Renal cortical epithelial cell (primary cell): ENCODE results near the gene SLC38A8. TPM values are rescaled to one million over a fixed set of nuclear protein-coding genes. Genes with fewer than 3 reads are reported as not detected.

ENCODE experiments used
- DNase-seq: peaks from one replicate; pipeline ENCODE4 v3.0.0-alpha.2; 2011; ENCODE audit warnings: low read depth
- total RNA-seq: library from RNA; depleted of rRNA; stranded (reverse); fragments of >200 nt; gene quantifications from 2 replicates; pipeline ENCODE4 v1.2.3, GENCODE V29; 2014

SLC38A8 gene
- total RNA-seq, 1 donor from 2014 or later, result not detected

GRCh38 chr16:84000989-84001642 is 41.5 kb downstream of the SLC38A8 start:
- DNase-seq, result peak; percentile 22

- DNase-seq, result no peak
Measured at GRCh38 chr16:83998091-83998490, 44.5 kb downstream of the SLC38A8 start.

GRCh38 chr16:83996481-83997252 is 45.9 kb downstream of the SLC38A8 start:
- DNase-seq, result no peak

GRCh38 chr16:83995754-83996153 is 46.8 kb downstream of the SLC38A8 start:
- peak; percentile 13 for DNase-seq

GRCh38 chr16:83994703-83995102 is 47.9 kb downstream of the SLC38A8 start:
- no peak for DNase-seq

- DNase-seq, result peak; percentile 96
Measured at GRCh38 chr16:83994087-83994486, 48.5 kb downstream of the SLC38A8 start.

- DNase-seq, result peak; percentile 91
Measured at GRCh38 chr16:83992624-83993023, 50.0 kb downstream of the SLC38A8 start.

GRCh38 chr16:83990492-83990891 is 52.1 kb downstream of the SLC38A8 start:
- DNase-seq, result no peak

- peak; percentile 67 for DNase-seq
Measured at GRCh38 chr16:83989300-83989699, 53.3 kb downstream of the SLC38A8 start.

GRCh38 chr16:83983491-83983890 is 59.1 kb downstream of the SLC38A8 start:
- no peak for DNase-seq

GRCh38 chr16:83981799-83982198 is 60.8 kb downstream of the SLC38A8 start:
- no peak for DNase-seq

- no peak for DNase-seq
Measured at GRCh38 chr16:83980794-83981193, 61.8 kb downstream of the SLC38A8 start.

GRCh38 chr16:83979441-83979840 is 63.2 kb downstream of the SLC38A8 start:
- no peak for DNase-seq

- DNase-seq, result no peak
Measured at GRCh38 chr16:83978401-83978904, 64.1 kb downstream of the SLC38A8 start.

GRCh38 chr16:83977056-83977815 is 65.4 kb downstream of the SLC38A8 start:
- no peak for DNase-seq

GRCh38 chr16:83975590-83976260 is 66.9 kb downstream of the SLC38A8 start:
- no peak for DNase-seq

- DNase-seq, result no peak
Measured at GRCh38 chr16:83974475-83974874, 68.1 kb downstream of the SLC38A8 start.

- DNase-seq, result no peak
Measured at GRCh38 chr16:83973581-83974385, 68.8 kb downstream of the SLC38A8 start.

GRCh38 chr16:83973077-83973476 is 69.5 kb downstream of the SLC38A8 start:
- no peak for DNase-seq

GRCh38 chr16:83972256-83973008 is 70.2 kb downstream of the SLC38A8 start:
- no peak for DNase-seq
